ENCODE measurements around the gene TNS3. TPM values are rescaled to one million over a fixed set of nuclear protein-coding genes. Genes with fewer than 3 reads are reported as not detected.

TNS3 gene
- total RNA-seq, 1 donor from 2014 or later = 7.3 TPM

- DNase-seq (ENCODE audit: low read depth in 2 of 2) = no peak
Measured at GRCh38 chr7:47313564-47313963, 268.3 kb downstream of the TNS3 start.

GRCh38 chr7:47311891-47312290 lies 270.0 kb downstream of the TNS3 start:
- no peak for DNase-seq (ENCODE audit: low read depth in 2 of 2)

GRCh38 chr7:47310020-47310419 lies 271.9 kb downstream of the TNS3 start:
- DNase-seq (ENCODE audit: low read depth in 2 of 2) = no peak

- no peak for DNase-seq (ENCODE audit: low read depth in 2 of 2)
Measured at GRCh38 chr7:47308808-47309207, 273.1 kb downstream of the TNS3 start.

GRCh38 chr7:47307311-47307710 lies 274.6 kb downstream of the TNS3 start:
- DNase-seq (ENCODE audit: low read depth in 2 of 2) = no peak

- no peak for DNase-seq (ENCODE audit: low read depth in 2 of 2)
Measured at GRCh38 chr7:47304727-47305719, 276.9 kb downstream of the TNS3 start.

- no peak for DNase-seq (ENCODE audit: low read depth in 2 of 2)
Measured at GRCh38 chr7:47303695-47304453, 278.0 kb downstream of the TNS3 start.

GRCh38 chr7:47303014-47303694 lies 278.8 kb downstream of the TNS3 start:
- no peak for DNase-seq (ENCODE audit: low read depth in 2 of 2)

GRCh38 chr7:47302560-47302959 lies 279.4 kb downstream of the TNS3 start:
- DNase-seq (ENCODE audit: low read depth in 2 of 2) = no peak

GRCh38 chr7:47301657-47302295 lies 280.1 kb downstream of the TNS3 start:
- no peak for DNase-seq (ENCODE audit: low read depth in 2 of 2)

GRCh38 chr7:47301105-47301477 lies 280.8 kb downstream of the TNS3 start:
- DNase-seq (ENCODE audit: low read depth in 2 of 2) = no peak

GRCh38 chr7:47300472-47301104 lies 281.3 kb downstream of the TNS3 start:
- no peak for DNase-seq (ENCODE audit: low read depth in 2 of 2)

GRCh38 chr7:47299496-47299895 lies 282.4 kb downstream of the TNS3 start:
- no peak for DNase-seq (ENCODE audit: low read depth in 2 of 2)

- no peak for DNase-seq (ENCODE audit: low read depth in 2 of 2)
Measured at GRCh38 chr7:47298636-47299035, 283.3 kb downstream of the TNS3 start.

- DNase-seq (ENCODE audit: low read depth in 2 of 2) = no peak
Measured at GRCh38 chr7:47297120-47297519, 284.8 kb downstream of the TNS3 start.

GRCh38 chr7:47295606-47296005 lies 286.3 kb downstream of the TNS3 start:
- no peak for DNase-seq (ENCODE audit: low read depth in 2 of 2)

GRCh38 chr7:47294556-47295222 lies 287.2 kb downstream of the TNS3 start:
- no peak for DNase-seq (ENCODE audit: low read depth in 2 of 2)

GRCh38 chr7:47293884-47294555 lies 287.9 kb downstream of the TNS3 start:
- no peak for DNase-seq (ENCODE audit: low read depth in 2 of 2)

GRCh38 chr7:47292832-47293309 lies 289.0 kb downstream of the TNS3 start:
- DNase-seq (ENCODE audit: low read depth in 2 of 2) = no peak
